Ascending aorta (tissue), 2 donors: Measurements from ENCODE around the gene GAL3ST1. TPM values are rescaled to one million over a fixed set of nuclear protein-coding genes. Genes with fewer than 3 reads are reported as not detected.

Experiments used
- DNase-seq, 2 donors: peaks; one replicate each; pipeline ENCODE4 v3.0.0-alpha.2; 2019; ENCODE audit warnings: low spot score in 2 of 2
- H3K27ac ChIP-seq, 2 donors: fragments of 200-600 bp; sonication (generic); one replicate each; pipeline ENCODE4 v1.5.1; 2016 to 2017; ENCODE audit warnings: mild to moderate bottlenecking in 1 of 2
- H3K27me3 ChIP-seq: fragments of 200-600 bp; sonication (generic); one replicate; pipeline ENCODE4 v1.5.1; 2017
- H3K36me3 ChIP-seq, 2 donors: fragments of 200-600 bp; sonication (generic); one replicate each; pipeline ENCODE4 v1.5.1; 2016
- H3K4me1 ChIP-seq, 2 donors: fragments of 200-600 bp; sonication (generic); one replicate each; pipeline ENCODE4 v1.5.1; 2016 to 2017; ENCODE audit warnings: mild to moderate bottlenecking in 1 of 2
- H3K4me3 ChIP-seq, 2 donors: fragments of 200-600 bp; sonication (generic); one replicate each; pipeline ENCODE4 v1.5.1; 2016 to 2017; ENCODE audit warnings: mild to moderate bottlenecking in 1 of 2
- H3K9me3 ChIP-seq, 2 donors: fragments of 200-600 bp; sonication (generic); one replicate each; pipeline ENCODE4 v1.5.1; 2016
- CTCF ChIP-seq, 3 experiments: fragments of 200-600 bp in 2 of 3; fragments of 450-650 bp in 1 of 3; sonication (generic) in 2 of 3; IDR thresholded peaks; one replicate each; pipeline ENCODE4 v1.5.1; 2016 to 2019; ENCODE audit warnings: antibody characterized with exemption in 3 of 3, mild to moderate bottlenecking in 1 of 3, moderate library complexity in 1 of 3
- intact Hi-C: fragments of 100-400 bp; cut with DNase I; formaldehyde crosslinking; loops from one replicate; pipeline ENCODE4 v1.15.1; 2023
- total RNA-seq: library from RNA; depleted of rRNA; stranded (reverse); fragments of >200 nt; gene quantifications from one replicate; pipeline ENCODE4 v1.1.0, GENCODE V29; 2016

GAL3ST1 gene
- total RNA-seq, 1 donor from 2014 or later: not detected

- Histone ChIP-seq H3K27me3 (no peaks in the 10 kb centered on the region), H3K27ac (no peak overlapping the region), H3K36me3 (no peaks in the 10 kb centered on the region), H3K4me3 (no peak overlapping the region), H3K4me1 (no peaks in the 10 kb centered on the region), H3K9me3 (no peaks in the 10 kb centered on the region)
- intact Hi-C loops: no loop called here
- DNase-seq: no peak
- TF ChIP-seq CTCF (IDR thresholded peaks at IDR 0.05): no peak
These were observed 39.3 kb downstream of the GAL3ST1 start for GRCh38 chr22:30535182-30535581.

DNA sequence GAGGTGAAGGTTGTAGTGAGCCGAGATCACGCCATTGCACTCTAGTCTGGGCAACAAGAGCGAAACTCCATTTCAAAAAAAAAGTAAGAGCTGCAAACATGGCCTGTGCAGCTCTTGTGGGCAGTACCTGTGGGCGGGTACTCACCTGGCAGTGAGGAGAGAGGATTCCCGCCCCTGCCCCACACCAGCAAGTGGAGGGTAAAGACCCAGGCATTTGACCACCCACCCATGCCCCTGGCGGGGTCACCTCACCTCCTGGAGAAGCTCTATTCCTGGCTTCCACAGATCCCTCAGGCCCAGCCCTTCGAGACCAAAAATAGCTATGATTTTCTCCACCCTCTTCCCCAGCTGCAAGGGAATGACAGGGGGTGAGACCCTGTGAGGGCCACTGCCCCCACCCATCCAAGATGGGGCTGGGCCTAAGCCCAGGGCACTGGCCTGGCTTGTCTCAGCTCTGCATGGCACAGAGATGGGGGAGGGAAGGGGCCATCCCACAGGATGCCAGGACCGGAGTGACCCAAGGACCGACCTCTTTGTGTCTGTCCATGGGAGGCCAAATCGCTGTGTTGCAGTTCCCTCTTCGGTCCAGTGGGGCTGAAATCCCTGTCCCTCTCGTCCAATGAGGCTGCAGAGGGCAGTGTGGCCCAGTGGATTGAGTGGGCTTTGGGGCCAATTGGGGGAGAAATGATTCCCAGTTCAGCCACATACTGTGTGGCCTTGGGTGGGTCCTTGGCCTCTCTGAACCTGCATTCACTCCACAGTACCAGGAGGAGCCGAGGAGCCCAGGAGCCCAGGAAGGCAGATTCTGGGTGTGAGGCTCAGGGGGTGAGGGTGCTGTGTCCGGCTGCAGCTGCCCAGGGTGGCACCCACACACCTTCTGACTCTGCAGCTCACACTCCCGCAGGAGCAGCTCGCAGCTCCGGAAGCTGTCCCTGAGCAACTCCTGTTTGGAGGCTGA, 42.5 kb downstream of the GAL3ST1 start:
- no peaks in the 10 kb centered on the region for H3K4me1 ChIP-seq
- no peaks in the 10 kb centered on the region for H3K27me3 ChIP-seq
- DNase-seq: no peak
- H3K9me3 ChIP-seq: no peaks in the 10 kb centered on the region
- intact Hi-C loops: no loop called here
- no peak for TF ChIP-seq CTCF (IDR thresholded peaks at IDR 0.05)
- H3K27ac ChIP-seq: no peak overlapping the region
- no peak overlapping the region for H3K4me3 ChIP-seq
- H3K36me3 ChIP-seq: no peaks in the 10 kb centered on the region

DNA sequence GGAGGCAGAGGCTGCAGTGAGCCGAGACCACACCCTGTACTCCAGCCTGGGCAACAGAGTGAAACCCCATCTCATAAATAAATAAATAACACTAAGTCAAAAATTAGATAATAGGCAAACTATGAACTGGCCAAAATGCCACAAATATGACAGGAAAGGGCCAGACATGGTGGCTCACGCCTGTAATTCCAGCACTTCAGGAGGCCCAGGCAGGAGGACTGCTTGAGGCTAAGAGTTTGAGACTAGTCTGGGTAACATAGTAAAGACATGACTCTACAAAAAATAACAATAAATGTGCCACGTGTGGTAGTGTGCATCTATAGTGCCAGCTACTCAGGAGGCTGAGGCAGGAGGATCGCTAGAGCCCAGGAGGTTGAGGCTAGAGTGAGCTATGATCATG, 47.8 kb downstream of the GAL3ST1 start:
- Histone ChIP-seq H3K4me3 (no peak overlapping the region), H3K4me1 (no peaks in the 10 kb centered on the region), H3K27me3 (no peaks in the 10 kb centered on the region), H3K36me3 (no peaks in the 10 kb centered on the region), H3K9me3 (no peaks in the 10 kb centered on the region), H3K27ac (no peak overlapping the region)
- no peak for DNase-seq
- no peak for TF ChIP-seq CTCF (IDR thresholded peaks at IDR 0.05)
- intact Hi-C loops: no loop called here

- Histone ChIP-seq H3K27me3 (no peaks in the 10 kb centered on the region), H3K36me3 (no peaks in the 10 kb centered on the region), H3K27ac (no peak overlapping the region), H3K4me3 (no peak overlapping the region), H3K4me1 (no peaks in the 10 kb centered on the region), H3K9me3 (no peaks in the 10 kb centered on the region)
- no peak for DNase-seq
- intact Hi-C loops: no loop called here
- TF ChIP-seq CTCF (IDR thresholded peaks at IDR 0.05): no peak
These were observed 50.6 kb downstream of the GAL3ST1 start for GRCh38 chr22:30523646-30524489.

DNA sequence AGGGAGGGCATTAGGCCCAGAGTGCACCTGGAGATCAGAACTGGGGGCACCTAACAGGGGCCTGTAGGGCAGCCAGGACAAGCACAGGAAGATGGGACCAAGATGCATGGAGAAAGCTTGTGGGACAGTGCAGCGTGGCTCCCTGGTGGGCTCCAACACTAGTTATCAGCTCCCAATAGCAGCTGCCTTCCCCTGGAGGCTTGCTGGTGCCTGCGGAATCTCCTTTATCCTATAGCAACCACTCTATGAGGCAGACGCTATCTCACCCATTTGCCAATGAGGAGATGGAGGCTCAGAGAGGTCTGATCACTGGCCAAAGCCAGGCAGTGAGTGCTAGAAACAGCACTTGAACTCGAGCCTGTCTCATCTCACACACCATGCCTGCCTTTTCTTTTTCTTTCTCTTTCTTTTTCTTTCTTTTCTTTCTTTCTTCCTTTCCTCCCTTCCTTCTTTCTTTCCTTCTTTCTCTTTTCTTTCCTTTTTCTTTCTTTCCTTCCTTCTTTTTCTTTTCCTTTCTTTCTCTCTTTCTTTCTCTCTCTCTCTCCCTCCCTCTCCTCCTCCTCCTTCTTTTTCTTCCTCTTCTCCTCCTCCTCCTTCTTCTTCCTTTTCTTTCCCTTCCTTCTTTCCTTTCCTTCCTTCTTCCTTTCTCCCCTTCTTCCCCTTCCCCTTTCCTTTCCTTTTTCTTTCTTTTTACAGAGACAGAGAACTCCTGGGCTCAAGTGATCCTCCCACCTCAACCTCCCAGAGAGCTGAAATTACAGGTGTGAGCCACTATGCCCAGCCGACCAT, 52.9 kb downstream of the GAL3ST1 start:
- no peak overlapping the region for H3K4me3 ChIP-seq
- H3K27me3 ChIP-seq: no peaks in the 10 kb centered on the region
- TF ChIP-seq CTCF (IDR thresholded peaks at IDR 0.05): no peak
- H3K36me3 ChIP-seq: no peaks in the 10 kb centered on the region
- no peak for DNase-seq
- no peak overlapping the region for H3K27ac ChIP-seq
- no peaks in the 10 kb centered on the region for H3K9me3 ChIP-seq
- intact Hi-C loops: no loop called here
- no peaks in the 10 kb centered on the region for H3K4me1 ChIP-seq
